Breast epithelium (tissue), 4 donors: ENCODE data around the gene ERI2. TPM values are rescaled to one million over a fixed set of nuclear protein-coding genes. Genes with fewer than 3 reads are reported as not detected.

ENCODE experiments used
- DNase-seq, 2 donors: peaks; one replicate each; pipeline ENCODE4 v3.0.0-alpha.2; 2019; ENCODE audit warnings: low spot score in 2 of 2
- H3K27ac ChIP-seq, 2 donors: fragments of 200-600 bp; sonication (generic) in 1 of 2; one replicate each; pipeline ENCODE4 v1.5.1; 2016 to 2019; ENCODE audit warnings: mild to moderate bottlenecking in 1 of 2
- H3K27me3 ChIP-seq, 2 donors: fragments of 200-600 bp; sonication (generic) in 1 of 2; one replicate each; pipeline versions ENCODE4 v1.5.1 to v1.6.0; 2017 to 2019; ENCODE audit warnings: control low read depth in 1 of 2, mild to moderate bottlenecking in 1 of 2
- H3K36me3 ChIP-seq: fragments of 200-600 bp; one replicate; pipeline ENCODE4 v1.5.1; 2019
- H3K4me1 ChIP-seq, 2 donors: fragments of 200-600 bp; sonication (generic); one replicate each; pipeline ENCODE4 v1.5.1; 2016 to 2019; ENCODE audit warnings: control low read depth in 1 of 2
- H3K4me3 ChIP-seq, 3 donors: fragments of 200-600 bp; sonication (generic); 1 replicate in 2 of 3; 2 replicates in 1 of 3; pipeline ENCODE4 v1.5.1; 2016 to 2019; ENCODE audit warnings: mild to moderate bottlenecking in 3 of 3, moderate library complexity in 2 of 3
- H3K9me3 ChIP-seq, 2 donors: fragments of 200-600 bp; sonication (generic) in 1 of 2; one replicate each; pipeline ENCODE4 v1.5.1; 2016 to 2019; ENCODE audit warnings: control low read depth in 1 of 2
- CTCF ChIP-seq, 3 donors: fragments of 450-650 bp; IDR thresholded peaks; one replicate each; pipeline ENCODE4 v1.5.1; 2016 to 2017; ENCODE audit warnings: antibody characterized with exemption in 3 of 3, mild to moderate bottlenecking in 3 of 3, moderate library complexity in 3 of 3
- POLR2A ChIP-seq: fragments of 450-650 bp; IDR thresholded peaks from one replicate; pipeline ENCODE4 v1.6.1; 2016; ENCODE audit warnings: antibody characterized with exemption, mild to moderate bottlenecking, moderate library complexity
- POLR2AphosphoS5 ChIP-seq, 3 donors: sonication (generic); formaldehyde crosslinking; IDR thresholded peaks; one replicate each; pipeline ENCODE4 v1.6.1; 2017; ENCODE audit warnings: antibody characterized with exemption in 3 of 3
- intact Hi-C: fragments of 100-400 bp; cut with DNase I; formaldehyde crosslinking; loops from one replicate; pipeline ENCODE4 v1.15.1; 2023; ENCODE audit warnings: low total_unique reads
- total RNA-seq, 3 donors: library from RNA; depleted of rRNA; stranded (reverse); fragments of >200 nt; gene quantifications; one replicate each; pipeline ENCODE4 v1.1.0, GENCODE V29; 2016

The ERI2 gene
- total RNA-seq, 3 donors from 2014 or later, result 21.8 to 33.2 (median 26.2) TPM

DNA sequence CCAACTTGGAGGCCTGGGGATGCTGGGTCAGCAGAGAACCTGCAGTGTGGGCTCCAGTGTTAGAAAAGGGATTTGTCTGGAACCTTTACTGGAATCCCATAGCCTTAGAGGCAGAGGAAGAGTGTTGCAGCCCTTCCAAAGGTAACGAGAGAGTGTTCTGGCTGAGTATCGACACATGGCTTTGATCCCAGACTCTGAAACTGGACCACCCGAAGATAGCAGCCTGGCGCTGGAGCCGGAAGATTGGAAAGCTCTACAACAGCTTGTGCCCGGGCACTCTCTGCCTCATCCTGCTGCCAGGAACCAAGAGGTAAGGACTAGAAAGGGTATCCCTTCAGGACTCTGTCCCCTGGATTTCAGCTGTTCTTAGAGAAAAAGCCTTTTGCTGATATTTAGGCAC, 39.8 kb upstream of the ERI2 start:
- no peak for TF ChIP-seq POLR2A
- TF ChIP-seq POLR2AphosphoS5 (IDR thresholded peaks at IDR 0.05), result no peak
- TF ChIP-seq CTCF (IDR thresholded peaks at IDR 0.05), result no peak
- Histone ChIP-seq H3K27ac (no peak overlapping the region), H3K27me3 (no peaks in the 10 kb centered on the region), H3K4me1 (peaks cover 2% of the 10 kb centered on the region in 2 donors), H3K36me3 (no peaks in the 10 kb centered on the region), H3K9me3 (no peaks in the 10 kb centered on the region), H3K4me3 (no peak overlapping the region)
- no peak for DNase-seq
- intact Hi-C loops, result no loop called here

- Histone ChIP-seq H3K27ac (no peak overlapping the region), H3K27me3 (no peaks in the 10 kb centered on the region), H3K4me1 (no peaks in the 10 kb centered on the region), H3K9me3 (no peaks in the 10 kb centered on the region), H3K36me3 (no peaks in the 10 kb centered on the region), H3K4me3 (no peak overlapping the region)
- DNase-seq, result no peak
- TF ChIP-seq POLR2A (no peak), POLR2AphosphoS5 (IDR thresholded peaks at IDR 0.05) (no peak), CTCF (IDR thresholded peaks at IDR 0.05) (no peak)
- intact Hi-C loops, result no loop called here
Measured at GRCh38 chr16:20844588-20844987, 38.3 kb upstream of the ERI2 start.

- H3K36me3 ChIP-seq, result no peaks in the 10 kb centered on the region
- intact Hi-C loops, result no loop called here
- H3K9me3 ChIP-seq, result no peaks in the 10 kb centered on the region
- no peak overlapping the region for H3K27ac ChIP-seq
- no peak for DNase-seq
- H3K27me3 ChIP-seq, result no peaks in the 10 kb centered on the region
- H3K4me3 ChIP-seq, result no peak overlapping the region
- no peaks in the 10 kb centered on the region for H3K4me1 ChIP-seq
- TF ChIP-seq POLR2A (no peak), POLR2AphosphoS5 (IDR thresholded peaks at IDR 0.05) (no peak), CTCF (IDR thresholded peaks at IDR 0.05) (no peak)
Measured at GRCh38 chr16:20844054-20844453, 37.8 kb upstream of the ERI2 start.

- Histone ChIP-seq H3K4me1 (no peaks in the 10 kb centered on the region), H3K9me3 (no peaks in the 10 kb centered on the region), H3K36me3 (no peaks in the 10 kb centered on the region), H3K27ac (no peak overlapping the region), H3K4me3 (no peak overlapping the region), H3K27me3 (no peaks in the 10 kb centered on the region)
- no peak for TF ChIP-seq POLR2A
- TF ChIP-seq POLR2AphosphoS5 (IDR thresholded peaks at IDR 0.05), result no peak
- TF ChIP-seq CTCF (IDR thresholded peaks at IDR 0.05), result no peak
- DNase-seq, result no peak
- intact Hi-C loops, result no loop called here
Measured at GRCh38 chr16:20839504-20839903, 33.2 kb upstream of the ERI2 start.

GRCh38 chr16:20838240-20838639, 32.0 kb upstream of the ERI2 start:
- intact Hi-C loops, result no loop called here

More at GRCh38 chr16:20838240-20838639, 32.0 kb upstream of the ERI2 start:
- H3K27ac ChIP-seq, result no peak overlapping the region
- no peaks in the 10 kb centered on the region for H3K36me3 ChIP-seq
- TF ChIP-seq POLR2A, result no peak
- TF ChIP-seq CTCF (IDR thresholded peaks at IDR 0.05), result no peak
- no peak for TF ChIP-seq POLR2AphosphoS5 (IDR thresholded peaks at IDR 0.05)
- H3K4me3 ChIP-seq, result no peak overlapping the region
- no peak for DNase-seq
- no peaks in the 10 kb centered on the region for H3K27me3 ChIP-seq
- no peaks in the 10 kb centered on the region for H3K9me3 ChIP-seq
- H3K4me1 ChIP-seq, result no peaks in the 10 kb centered on the region
